ENCODE measurements around the gene HECTD4. TPM values are rescaled to one million over a fixed set of nuclear protein-coding genes. Genes with fewer than 3 reads are reported as not detected.

Gene HECTD4
- total RNA-seq, 1 donor: 29.0 TPM

DNA sequence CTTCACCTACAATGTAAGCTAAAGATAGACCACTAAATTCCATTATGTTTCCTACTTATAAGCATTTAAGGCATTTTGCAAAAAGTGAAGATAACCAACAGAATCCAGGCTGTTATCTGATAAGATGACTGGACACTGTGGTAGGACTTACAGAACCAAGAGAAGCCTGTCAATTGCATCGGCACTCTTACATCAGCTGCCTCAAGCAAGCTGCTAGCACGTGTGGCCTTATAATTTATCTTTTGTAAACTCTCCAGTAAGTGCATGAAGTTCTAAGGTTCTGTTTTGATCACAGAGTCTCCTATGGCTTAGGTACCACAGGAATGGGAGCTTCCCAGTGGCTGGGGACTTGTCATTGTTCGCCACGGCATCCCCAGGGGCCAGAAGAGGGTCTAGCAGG is 168.2 kb downstream of the HECTD4 start:
- Histone ChIP-seq H3K36me3 (ENCODE audit: insufficient read depth, low read length) (peaks cover 40% of the 10 kb centered on the region), H2AFZ (ENCODE audit: low read length) (no peak overlapping the region), H3K79me2 (ENCODE audit: insufficient read depth, low read length) (no peaks in the 10 kb centered on the region), H3K4me1 (ENCODE audit: insufficient read depth, low read length) (peaks cover 6% of the 10 kb centered on the region), H3K9me3 (ENCODE audit: low read depth, low read length) (no peaks in the 10 kb centered on the region), H3K27me3 (ENCODE audit: insufficient read depth, low read length) (no peaks in the 10 kb centered on the region), H3K27ac (ENCODE audit: low read depth, low read length) (no peak overlapping the region), H3K4me3 (ENCODE audit: insufficient read depth, low read length) (no peak overlapping the region), H3K4me2 (ENCODE audit: insufficient read depth, low read length) (no peak overlapping the region), H4K20me1 (ENCODE audit: insufficient read depth, low read length) (no peaks in the 10 kb centered on the region)
- DNase-seq (ENCODE audit: insufficient read length, low spot score, missing footprints): no peak
- TF ChIP-seq, protein P1, sequence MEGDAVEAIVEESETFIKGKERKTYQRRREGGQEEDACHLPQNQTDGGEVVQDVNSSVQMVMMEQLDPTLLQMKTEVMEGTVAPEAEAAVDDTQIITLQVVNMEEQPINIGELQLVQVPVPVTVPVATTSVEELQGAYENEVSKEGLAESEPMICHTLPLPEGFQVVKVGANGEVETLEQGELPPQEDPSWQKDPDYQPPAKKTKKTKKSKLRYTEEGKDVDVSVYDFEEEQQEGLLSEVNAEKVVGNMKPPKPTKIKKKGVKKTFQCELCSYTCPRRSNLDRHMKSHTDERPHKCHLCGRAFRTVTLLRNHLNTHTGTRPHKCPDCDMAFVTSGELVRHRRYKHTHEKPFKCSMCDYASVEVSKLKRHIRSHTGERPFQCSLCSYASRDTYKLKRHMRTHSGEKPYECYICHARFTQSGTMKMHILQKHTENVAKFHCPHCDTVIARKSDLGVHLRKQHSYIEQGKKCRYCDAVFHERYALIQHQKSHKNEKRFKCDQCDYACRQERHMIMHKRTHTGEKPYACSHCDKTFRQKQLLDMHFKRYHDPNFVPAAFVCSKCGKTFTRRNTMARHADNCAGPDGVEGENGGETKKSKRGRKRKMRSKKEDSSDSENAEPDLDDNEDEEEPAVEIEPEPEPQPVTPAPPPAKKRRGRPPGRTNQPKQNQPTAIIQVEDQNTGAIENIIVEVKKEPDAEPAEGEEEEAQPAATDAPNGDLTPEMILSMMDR (IDR thresholded peaks at IDR 0.05; ENCODE audit: extremely low read depth, low read depth, low read length): no peak

DNA sequence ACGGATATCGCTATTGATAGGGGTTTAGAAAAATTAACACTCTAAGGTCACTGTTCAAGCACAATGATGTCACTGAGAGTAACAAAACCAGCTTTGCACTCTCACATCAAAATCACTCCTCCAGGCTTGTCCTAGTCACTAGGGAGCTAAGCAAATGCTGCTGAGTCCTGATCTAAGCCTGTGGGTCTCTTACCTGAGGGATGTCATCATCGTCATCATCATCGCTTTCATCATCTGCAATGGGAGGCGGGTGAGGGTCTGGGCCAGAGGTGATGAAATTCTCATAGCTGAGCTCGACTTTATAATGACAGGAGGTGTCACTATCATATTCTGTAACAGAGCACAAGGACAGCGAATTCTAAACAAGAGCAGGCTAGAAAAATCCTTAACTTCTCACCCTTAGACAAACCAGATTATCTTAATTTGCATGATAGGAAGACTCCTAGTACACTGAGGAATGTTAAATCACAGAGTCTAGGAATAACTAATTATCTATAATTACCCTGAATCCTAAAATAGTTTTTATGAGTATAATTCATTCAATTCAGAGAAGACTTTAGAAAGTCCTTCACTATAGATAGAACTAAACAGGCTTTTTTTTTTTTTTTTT is 173.8 kb downstream of the HECTD4 start:
- Histone ChIP-seq H3K9me3 (ENCODE audit: low read depth, low read length) (no peaks in the 10 kb centered on the region), H3K4me3 (ENCODE audit: insufficient read depth, low read length) (no peak overlapping the region), H3K36me3 (ENCODE audit: insufficient read depth, low read length) (peaks cover 44% of the 10 kb centered on the region), H2AFZ (ENCODE audit: low read length) (no peak overlapping the region), H3K27ac (ENCODE audit: low read depth, low read length) (no peak overlapping the region), H3K4me1 (ENCODE audit: insufficient read depth, low read length) (no peaks in the 10 kb centered on the region), H3K4me2 (ENCODE audit: insufficient read depth, low read length) (no peak overlapping the region), H3K27me3 (ENCODE audit: insufficient read depth, low read length) (no peaks in the 10 kb centered on the region), H3K79me2 (ENCODE audit: insufficient read depth, low read length) (no peaks in the 10 kb centered on the region), H4K20me1 (ENCODE audit: insufficient read depth, low read length) (no peaks in the 10 kb centered on the region)
- no peak for DNase-seq (ENCODE audit: insufficient read length, low spot score, missing footprints)
- TF ChIP-seq, protein P1 (IDR thresholded peaks at IDR 0.05; ENCODE audit: extremely low read depth, low read depth, low read length): no peak

DNA sequence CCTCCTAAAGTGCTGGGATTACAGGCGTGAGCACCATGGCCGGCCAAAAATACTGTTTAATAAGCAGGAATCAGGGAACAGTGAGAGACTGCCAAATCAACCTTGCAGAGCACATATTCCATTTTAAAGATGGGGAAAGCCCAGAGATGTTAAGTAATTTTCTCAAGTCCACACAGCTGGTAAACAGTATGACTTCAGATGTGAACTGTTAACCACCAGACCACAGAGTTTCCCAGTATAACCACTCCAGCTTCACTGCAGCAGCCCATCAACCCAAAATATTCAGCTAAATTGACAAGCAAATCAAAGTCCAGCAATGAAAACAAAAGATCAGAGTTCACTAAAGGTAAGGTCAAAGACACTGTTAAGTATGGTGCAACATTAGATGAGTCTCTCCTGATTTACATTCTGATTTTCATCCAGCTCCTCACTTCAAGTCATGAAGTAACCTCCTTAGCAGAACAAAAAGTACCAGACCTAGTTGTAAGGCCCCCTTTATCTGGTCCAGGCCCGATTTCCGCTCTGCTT is 174.8 kb downstream of the HECTD4 start:
- Histone ChIP-seq H3K4me3 (ENCODE audit: insufficient read depth, low read length) (no peak overlapping the region), H3K36me3 (ENCODE audit: insufficient read depth, low read length) (peaks cover 46% of the 10 kb centered on the region), H3K79me2 (ENCODE audit: insufficient read depth, low read length) (no peaks in the 10 kb centered on the region), H2AFZ (ENCODE audit: low read length) (no peak overlapping the region), H3K27me3 (ENCODE audit: insufficient read depth, low read length) (no peaks in the 10 kb centered on the region), H3K4me1 (ENCODE audit: insufficient read depth, low read length) (no peaks in the 10 kb centered on the region), H3K4me2 (ENCODE audit: insufficient read depth, low read length) (no peak overlapping the region), H3K9me3 (ENCODE audit: low read depth, low read length) (no peaks in the 10 kb centered on the region), H4K20me1 (ENCODE audit: insufficient read depth, low read length) (no peaks in the 10 kb centered on the region), H3K27ac (ENCODE audit: low read depth, low read length) (no peak overlapping the region)
- TF ChIP-seq, protein P1 (IDR thresholded peaks at IDR 0.05; ENCODE audit: extremely low read depth, low read depth, low read length): no peak
- no peak for DNase-seq (ENCODE audit: insufficient read length, low spot score, missing footprints)

DNA sequence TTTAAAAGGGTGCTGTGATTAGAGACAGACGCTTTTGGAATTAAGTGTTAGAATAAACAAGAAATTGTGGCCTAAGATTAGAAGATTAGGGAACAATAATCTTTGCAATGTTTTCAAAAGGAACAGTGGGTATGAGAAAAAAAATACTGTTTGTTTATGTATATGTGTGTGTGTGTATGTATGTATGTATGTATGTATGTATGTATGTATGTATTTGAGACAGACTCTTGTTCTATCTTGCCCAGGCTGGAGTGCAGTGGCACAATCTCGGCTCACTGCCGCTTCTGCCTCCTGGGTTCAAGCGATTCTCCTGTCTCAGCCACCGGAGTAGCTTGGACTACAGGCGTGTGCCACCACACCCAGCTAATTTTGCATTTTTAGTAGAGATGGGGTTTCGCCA is 175.3 kb downstream of the HECTD4 start:
- H4K20me1 ChIP-seq (ENCODE audit: insufficient read depth, low read length): no peaks in the 10 kb centered on the region

More for the DNA sequence above, 175.3 kb downstream of the HECTD4 start:
- no peak overlapping the region for H3K4me3 ChIP-seq (ENCODE audit: insufficient read depth, low read length)
- H3K4me2 ChIP-seq (ENCODE audit: insufficient read depth, low read length): no peak overlapping the region
- no peaks in the 10 kb centered on the region for H3K9me3 ChIP-seq (ENCODE audit: low read depth, low read length)
- peaks cover 43% of the 10 kb centered on the region for H3K36me3 ChIP-seq (ENCODE audit: insufficient read depth, low read length)
- H3K4me1 ChIP-seq (ENCODE audit: insufficient read depth, low read length): no peaks in the 10 kb centered on the region
- H3K79me2 ChIP-seq (ENCODE audit: insufficient read depth, low read length): no peaks in the 10 kb centered on the region
- no peak for DNase-seq (ENCODE audit: insufficient read length, low spot score, missing footprints)
- TF ChIP-seq, protein P1 (IDR thresholded peaks at IDR 0.05; ENCODE audit: extremely low read depth, low read depth, low read length): no peak
- H2AFZ ChIP-seq (ENCODE audit: low read length): no peak overlapping the region
- H3K27ac ChIP-seq (ENCODE audit: low read depth, low read length): no peak overlapping the region
- H3K27me3 ChIP-seq (ENCODE audit: insufficient read depth, low read length): no peaks in the 10 kb centered on the region
